22Rv1 (cell line): ENCODE results near the gene CRADD.
"Not testable (repeated sequence)": the region's sequence is repeated elsewhere in the genome, so short reads cannot be mapped to it uniquely, and the experiment has no call there.

Experiments used
- CTCF ChIP-seq: fragments of 450-650 bp; IDR thresholded peaks from 2 replicates; pipeline ENCODE4 v1.5.1; 2017; ENCODE audit warnings: mild to moderate bottlenecking
- ZFX ChIP-seq: fragments of 450-650 bp; IDR thresholded peaks from 2 replicates; pipeline ENCODE4 v1.6.1; 2017; ENCODE audit warnings: antibody characterized with exemption, borderline replicate concordance

DNA sequence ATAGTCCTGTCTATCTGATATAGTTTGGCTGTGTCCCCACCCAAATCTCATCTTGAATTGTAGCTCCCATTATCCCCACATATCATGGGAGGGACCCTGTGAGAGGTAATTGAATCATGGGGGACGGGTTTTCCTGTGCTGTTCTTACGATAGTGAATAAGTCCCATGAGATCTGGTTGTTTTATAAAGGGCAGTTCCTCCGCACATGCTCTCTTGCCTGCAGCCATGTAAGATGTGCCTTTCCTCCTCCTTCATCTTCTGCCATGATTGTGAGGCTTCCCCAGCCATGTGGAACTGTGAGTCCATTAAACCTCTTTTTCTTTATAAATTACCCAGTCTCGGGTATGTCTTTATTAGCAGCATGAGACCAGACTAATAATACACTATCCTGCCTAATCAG is 251.9 kb downstream of the CRADD start:
- not testable (repeated sequence) for TF ChIP-seq CTCF, ZFX
